GM23248 (cell line): Measurements from ENCODE around the gene LPAR1.

Experiments
- EZH2 ChIP-seq: fragments of 200-600 bp; sonication (generic); IDR thresholded peaks from 2 replicates; pipeline ENCODE4 v1.6.1; 2018; ENCODE audit warnings: antibody characterized with exemption, mild to moderate bottlenecking; ENCODE audit not compliant: insufficient read depth, poor library complexity, severe bottlenecking
- EZH2phosphoT487 ChIP-seq: fragments of 200-600 bp; sonication (generic); IDR thresholded peaks from 2 replicates; pipeline ENCODE4 v1.6.1; 2018; ENCODE audit warnings: antibody characterized with exemption, moderate library complexity, mild to moderate bottlenecking, low read depth; ENCODE audit not compliant: insufficient read depth

DNA sequence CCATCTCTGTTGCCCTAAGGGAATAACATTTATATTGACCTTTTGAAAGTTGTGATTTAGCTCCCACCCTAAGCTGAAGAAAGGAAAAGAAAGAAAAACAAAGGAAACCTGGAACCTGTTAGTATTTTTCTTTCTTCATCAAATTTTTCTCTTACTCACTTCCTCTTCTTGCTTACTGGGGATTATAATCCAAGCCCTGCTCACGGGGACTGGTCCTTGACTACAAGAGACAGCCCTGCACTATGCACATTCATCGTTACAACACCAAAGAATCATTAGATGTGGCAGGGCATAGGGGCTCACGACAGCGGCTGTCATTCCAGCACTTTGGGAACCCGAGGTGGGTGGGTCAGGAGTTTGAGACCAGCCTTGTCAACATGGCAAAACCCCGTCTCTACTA lies 37.8 kb upstream of the LPAR1 start:
- TF ChIP-seq EZH2 (no peak), EZH2phosphoT487 (no peak)
